HUES48 (cell line): Measurements from ENCODE around the gene TCAIM.
"Not testable (repeated sequence)": the region's sequence is repeated elsewhere in the genome, so short reads cannot be mapped to it uniquely, and the experiment has no call there.

ENCODE experiments used
- H3K27ac ChIP-seq: one replicate; pipeline ENCODE4 v1.7.0; 2013; ENCODE audit warnings: low read depth, low read length, inconsistent platforms
- H3K27me3 ChIP-seq: 2 replicates; pipeline ENCODE4 v1.6.1; 2013; ENCODE audit warnings: mild to moderate bottlenecking, low read length; ENCODE audit not compliant: control insufficient read depth, insufficient read depth
- H3K36me3 ChIP-seq: 2 replicates; pipeline ENCODE4 v1.6.1; 2013; ENCODE audit warnings: low read length; ENCODE audit not compliant: control insufficient read depth, insufficient read depth
- H3K4me1 ChIP-seq: 2 replicates; pipeline ENCODE4 v1.6.1; 2013; ENCODE audit warnings: mild to moderate bottlenecking, low read length; ENCODE audit not compliant: control insufficient read depth, insufficient read depth
- H3K4me3 ChIP-seq: 2 replicates; pipeline ENCODE4 v1.5.1; 2013; ENCODE audit warnings: mild to moderate bottlenecking, low read depth, low read length
- H3K9ac ChIP-seq: 2 replicates; pipeline ENCODE4 v1.6.1; 2013; ENCODE audit warnings: mild to moderate bottlenecking, low read depth, low read length, moderate library complexity
- H3K9me3 ChIP-seq: 2 replicates; pipeline ENCODE4 v1.6.1; 2013; ENCODE audit warnings: low read length; ENCODE audit not compliant: control insufficient read depth, insufficient read depth

Gene TCAIM

DNA sequence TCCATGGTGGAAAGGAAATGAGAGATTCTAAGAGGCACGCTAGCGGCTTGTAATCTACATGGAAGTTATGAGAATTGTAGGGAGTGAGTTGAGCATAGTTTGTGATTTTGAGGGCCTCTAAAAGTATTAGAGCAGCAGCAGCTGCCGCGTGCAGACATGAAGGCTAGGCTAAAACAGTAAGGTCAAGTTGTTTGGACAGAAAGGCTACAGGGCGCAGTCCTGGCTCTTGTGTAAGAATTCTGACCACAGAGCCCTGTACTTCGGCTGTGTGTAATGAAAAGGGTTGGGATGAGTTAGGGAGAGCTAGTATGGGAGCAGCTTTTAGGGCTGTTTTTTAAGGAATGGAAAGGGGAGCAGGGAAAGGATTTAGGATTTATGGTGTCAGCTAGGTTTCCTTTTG lies 8.0 kb downstream of the TCAIM start:
- H3K9ac ChIP-seq, H3K27ac ChIP-seq, H3K9me3 ChIP-seq, H3K4me3 ChIP-seq, H3K4me1 ChIP-seq, H3K27me3 ChIP-seq, H3K36me3 ChIP-seq: not testable (repeated sequence)

DNA sequence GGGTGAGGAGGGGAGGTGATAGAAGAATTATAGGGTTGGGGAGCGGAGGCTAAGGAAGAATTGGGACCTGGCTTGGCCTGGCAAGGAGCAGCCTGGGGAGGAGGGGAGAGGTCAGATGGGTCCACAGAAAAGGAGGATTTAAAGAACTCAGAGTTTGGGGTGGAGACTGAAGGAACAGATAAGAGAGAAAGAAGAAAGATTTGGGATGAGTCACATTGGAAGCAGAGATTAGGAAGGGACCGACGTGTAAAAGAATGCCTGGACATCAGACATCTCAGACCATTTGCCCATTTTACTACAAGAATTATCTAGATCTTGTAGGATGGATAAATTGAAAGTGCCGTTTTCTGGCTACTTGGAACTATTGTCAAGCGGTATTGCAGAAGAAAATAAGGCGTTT lies 10.4 kb downstream of the TCAIM start:
- H3K4me1 ChIP-seq = no peaks in the 10 kb centered on the region
- H3K9me3 ChIP-seq = no peaks in the 10 kb centered on the region
- H3K36me3 ChIP-seq = no peaks in the 10 kb centered on the region; the same call in 1 of the 2 replicates
- no peaks in the 10 kb centered on the region for H3K27me3 ChIP-seq
- no peak overlapping the region for H3K27ac ChIP-seq
- no peak overlapping the region for H3K4me3 ChIP-seq
- no peak overlapping the region for H3K9ac ChIP-seq

DNA sequence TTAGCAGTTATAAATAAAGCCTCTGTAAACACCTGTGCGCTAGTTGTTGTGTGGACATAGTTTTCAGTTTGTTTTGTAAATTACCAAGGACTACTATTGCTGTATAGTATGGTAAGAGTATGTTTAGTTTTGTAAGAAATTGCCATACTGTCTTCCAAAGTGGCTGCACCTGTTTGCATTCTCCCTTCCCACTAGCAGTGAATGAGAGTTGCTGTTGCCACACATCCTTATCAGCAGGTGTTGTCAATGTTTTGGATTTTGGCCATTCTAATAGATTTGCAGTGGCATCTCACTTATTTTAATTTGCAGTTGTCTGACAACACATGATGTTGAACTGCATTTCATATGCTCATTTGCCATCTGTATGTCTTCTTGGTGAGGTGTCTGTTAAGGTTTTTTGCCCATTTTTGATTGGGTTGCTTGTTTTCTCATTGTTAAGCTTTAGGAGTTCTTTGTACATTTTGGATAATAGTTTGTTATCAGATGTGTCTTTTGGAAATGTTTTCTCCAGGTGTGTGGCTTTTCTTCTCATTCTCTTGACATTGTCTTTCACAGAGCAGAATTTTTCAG lies 14.9 kb downstream of the TCAIM start:
- Histone ChIP-seq H3K27me3 (no peaks in the 10 kb centered on the region), H3K27ac (no peak overlapping the region), H3K9ac (no peak overlapping the region), H3K9me3 (no peaks in the 10 kb centered on the region), H3K4me1 (peaks cover 15% of the 10 kb centered on the region), H3K36me3 (peaks cover 5% of the 10 kb centered on the region; the same call in 1 of the 2 replicates), H3K4me3 (no peak overlapping the region)

GRCh38 chr3:44355362-44356033 lies 16.9 kb downstream of the TCAIM start:
- Histone ChIP-seq H3K4me1 (peaks cover 24% of the 10 kb centered on the region), H3K4me3 (no peak overlapping the region), H3K9ac (no peak overlapping the region), H3K9me3 (no peaks in the 10 kb centered on the region), H3K36me3 (peaks cover 7% of the 10 kb centered on the region; the same call in 1 of the 2 replicates), H3K27ac (peak overlapping the region; percentile 5), H3K27me3 (no peaks in the 10 kb centered on the region)

DNA sequence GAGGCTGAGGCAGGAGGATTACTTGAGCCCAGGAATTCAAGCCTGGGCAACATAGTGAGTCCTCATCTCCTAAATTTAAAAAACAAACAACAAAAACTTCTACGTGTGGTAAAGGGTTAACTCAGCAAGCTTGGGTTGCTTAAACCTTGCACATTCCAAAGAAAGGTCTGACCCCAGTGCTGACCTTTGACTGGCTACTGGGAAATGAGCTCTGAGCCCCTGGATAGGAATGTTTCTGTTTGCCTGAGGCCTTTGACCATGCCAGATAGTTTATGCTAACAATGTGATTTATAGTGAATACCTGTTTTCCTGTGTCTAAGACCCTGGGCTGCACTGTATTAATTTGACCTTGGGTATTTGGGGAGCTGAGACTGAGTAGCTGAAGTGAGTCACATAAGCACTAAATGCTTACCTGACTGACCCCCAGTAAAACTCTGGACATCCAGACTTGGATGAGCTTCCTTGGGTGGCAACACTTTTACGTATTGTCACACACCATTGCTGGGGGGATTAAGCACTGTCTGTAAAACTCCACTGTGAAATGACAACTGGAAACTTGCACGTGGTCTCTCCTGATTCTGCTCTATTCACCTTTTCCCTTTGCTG lies 20.7 kb downstream of the TCAIM start:
- H3K9ac ChIP-seq = no peak overlapping the region
- H3K4me1 ChIP-seq = peaks cover 28% of the 10 kb centered on the region
- H3K9me3 ChIP-seq = no peaks in the 10 kb centered on the region
- H3K36me3 ChIP-seq = peaks cover 7% of the 10 kb centered on the region; the same call in 1 of the 2 replicates
- H3K4me3 ChIP-seq = no peak overlapping the region
- peak overlapping the region; percentile 82 for H3K27ac ChIP-seq
- no peaks in the 10 kb centered on the region for H3K27me3 ChIP-seq

DNA sequence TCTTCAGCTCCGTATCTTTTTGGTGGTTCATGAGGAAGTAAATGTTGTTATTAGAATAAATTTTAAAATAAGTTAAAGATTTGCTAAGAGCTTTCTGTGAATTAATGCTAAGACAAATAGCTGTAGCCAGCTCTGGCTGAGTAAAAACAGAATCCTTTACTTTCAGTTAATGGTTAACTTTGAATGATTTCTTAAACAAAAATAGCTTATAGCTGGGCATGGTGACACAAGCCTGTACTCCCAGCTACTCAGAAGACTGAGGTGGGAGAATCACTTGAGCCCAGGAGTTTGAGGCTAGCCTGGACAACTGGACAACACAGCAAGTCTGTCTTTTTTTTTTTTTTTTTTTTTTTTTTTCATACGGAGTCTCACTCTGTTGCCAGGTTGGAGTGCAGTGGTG lies 25.0 kb downstream of the TCAIM start:
- H3K4me1 ChIP-seq = peaks cover 18% of the 10 kb centered on the region
- peaks cover 5% of the 10 kb centered on the region; the same call in 1 of the 2 replicates for H3K36me3 ChIP-seq
- H3K9ac ChIP-seq = no peak overlapping the region
- no peaks in the 10 kb centered on the region for H3K9me3 ChIP-seq
- no peak overlapping the region for H3K27ac ChIP-seq
- H3K27me3 ChIP-seq = no peaks in the 10 kb centered on the region
- no peak overlapping the region for H3K4me3 ChIP-seq

- Histone ChIP-seq H3K36me3 (peaks cover 4% of the 10 kb centered on the region; the same call in 1 of the 2 replicates), H3K27me3 (no peaks in the 10 kb centered on the region), H3K4me1 (peaks cover 10% of the 10 kb centered on the region), H3K9ac (no peak overlapping the region), H3K9me3 (no peaks in the 10 kb centered on the region), H3K4me3 (no peak overlapping the region), H3K27ac (no peak overlapping the region)
Observed at GRCh38 chr3:44365952-44366351, 27.4 kb downstream of the TCAIM start.

GRCh38 chr3:44375450-44375849 lies 36.9 kb downstream of the TCAIM start:
- no peak overlapping the region for H3K4me3 ChIP-seq
- H3K36me3 ChIP-seq = peaks cover 10% of the 10 kb centered on the region
- no peak overlapping the region for H3K27ac ChIP-seq
- peaks cover 18% of the 10 kb centered on the region for H3K9me3 ChIP-seq
- H3K4me1 ChIP-seq = no peaks in the 10 kb centered on the region
- H3K27me3 ChIP-seq = no peaks in the 10 kb centered on the region
- H3K9ac ChIP-seq = no peak overlapping the region

- Histone ChIP-seq H3K9me3 (peaks cover 30% of the 10 kb centered on the region), H3K9ac (no peak overlapping the region), H3K27me3 (no peaks in the 10 kb centered on the region), H3K4me1 (no peaks in the 10 kb centered on the region), H3K27ac (no peak overlapping the region), H3K36me3 (no peaks in the 10 kb centered on the region), H3K4me3 (no peak overlapping the region)
Observed at GRCh38 chr3:44387404-44387803, 48.8 kb downstream of the TCAIM start.

DNA sequence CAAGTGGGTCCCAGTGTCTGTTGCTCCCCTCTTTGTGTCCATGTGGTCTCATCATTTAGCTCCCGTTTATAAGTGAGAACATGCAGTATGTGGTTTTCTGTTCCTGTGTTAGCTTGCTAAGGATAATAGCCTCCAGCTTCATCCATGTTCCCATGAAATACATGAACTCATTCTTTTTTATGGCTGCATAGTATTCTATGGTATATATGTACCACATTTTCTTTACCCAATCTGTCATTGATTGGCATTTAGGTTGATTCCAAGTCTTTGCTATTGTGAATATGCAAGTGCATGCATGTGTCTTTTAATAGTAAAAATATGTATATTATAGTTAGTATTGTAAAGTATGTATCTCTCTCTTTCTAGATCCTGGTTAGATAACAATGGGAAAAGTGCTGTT lies 53.9 kb downstream of the TCAIM start:
- Histone ChIP-seq H3K4me1 (no peaks in the 10 kb centered on the region), H3K4me3 (no peak overlapping the region), H3K9me3 (peaks cover 2% of the 10 kb centered on the region; the same call in 1 of the 2 replicates), H3K27me3 (no peaks in the 10 kb centered on the region), H3K36me3 (no peaks in the 10 kb centered on the region), H3K27ac (no peak overlapping the region), H3K9ac (no peak overlapping the region)

DNA sequence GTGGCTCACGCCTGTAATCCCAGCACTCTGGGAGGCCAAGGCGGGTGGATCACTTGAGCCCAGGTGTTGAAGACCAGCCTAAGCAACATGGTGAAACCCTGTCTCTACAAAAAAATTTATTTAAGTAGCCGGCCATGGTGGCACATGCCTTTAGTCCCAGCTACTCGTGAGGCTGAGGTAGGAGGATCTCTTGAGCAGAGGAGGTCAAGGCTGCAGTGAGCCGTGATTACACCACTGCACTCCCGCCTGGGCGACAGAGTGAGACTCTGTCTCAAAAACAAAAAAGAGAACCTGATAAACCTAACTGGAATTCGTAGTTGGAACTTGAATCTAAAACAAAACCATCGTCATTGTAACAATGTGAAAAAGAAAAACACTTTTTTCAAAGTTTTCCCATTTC lies 57.1 kb downstream of the TCAIM start:
- H3K27ac ChIP-seq = no peak overlapping the region
- no peaks in the 10 kb centered on the region for H3K27me3 ChIP-seq
- no peaks in the 10 kb centered on the region for H3K9me3 ChIP-seq
- H3K36me3 ChIP-seq = no peaks in the 10 kb centered on the region
- H3K9ac ChIP-seq = no peak overlapping the region
- H3K4me3 ChIP-seq = no peak overlapping the region
- no peaks in the 10 kb centered on the region for H3K4me1 ChIP-seq
